Stimulated activated naive CD8-positive, alpha-beta T cell treated with anti-CD3 and anti-CD28 coated beads, Interleukin-15, Interleukin-2, amounts not matched to agents 100 ng/mL and 50 ng/mL, for 24 hours (primary cell): ENCODE data around the gene LMBR1.
"Not testable (repeated sequence)": the region's sequence is repeated elsewhere in the genome, so short reads cannot be mapped to it uniquely, and the experiment has no call there.

Source experiments
- H3K27ac Mint-ChIP-seq: one replicate; pipeline ENCODE4 v1.8.0; 2021; ENCODE audit warnings: mild to moderate bottlenecking, mixed read lengths
- H3K27me3 Mint-ChIP-seq: one replicate; pipeline ENCODE4 v1.8.0; 2021; ENCODE audit warnings: mixed read lengths
- H3K36me3 Mint-ChIP-seq: one replicate; pipeline ENCODE4 v1.8.0; 2021; ENCODE audit warnings: low read depth, mixed read lengths
- H3K4me1 Mint-ChIP-seq: one replicate; pipeline ENCODE4 v1.8.0; 2021; ENCODE audit warnings: low read depth, mixed read lengths
- H3K4me3 Mint-ChIP-seq: one replicate; pipeline ENCODE4 v1.8.0; 2021; ENCODE audit warnings: mild to moderate bottlenecking, mixed read lengths
- H3K9me3 Mint-ChIP-seq: one replicate; pipeline ENCODE4 v1.8.0; 2021; ENCODE audit warnings: mixed read lengths

The LMBR1 gene

GRCh38 chr7:156892821-156893706 lies at the start of gene LMBR1:
LMBR1 (minus strand) TSS chr7:156893183; CDS start chr7:156892993, 190 bp downstream.
- Mint-ChIP-seq H3K9me3 (no peaks in the 10 kb centered on the region), H3K27ac (peak within 1 kb of the TSS; percentile 91), H3K27me3 (no peaks in the 10 kb centered on the region), H3K4me3 (peak within 1 kb of the TSS; percentile 91), H3K36me3 (peaks cover 11% of the 10 kb centered on the region), H3K4me1 (peaks cover 59% of the 10 kb centered on the region)

GRCh38 chr7:156942708-156943090 lies 49.7 kb upstream of the LMBR1 start:
- Mint-ChIP-seq H3K9me3 (no peaks in the 10 kb centered on the region), H3K4me3 (no peak overlapping the region), H3K36me3 (no peaks in the 10 kb centered on the region), H3K4me1 (no peaks in the 10 kb centered on the region), H3K27me3 (peaks cover 37% of the 10 kb centered on the region), H3K27ac (no peak overlapping the region)

GRCh38 chr7:156941393-156942182 lies 48.6 kb upstream of the LMBR1 start:
- Mint-ChIP-seq H3K4me1 (no peaks in the 10 kb centered on the region), H3K27me3 (peaks cover 37% of the 10 kb centered on the region), H3K4me3 (no peak overlapping the region), H3K36me3 (no peaks in the 10 kb centered on the region), H3K27ac (peak overlapping the region; percentile 40), H3K9me3 (no peaks in the 10 kb centered on the region)

- Mint-ChIP-seq H3K4me1 (no peaks in the 10 kb centered on the region), H3K4me3 (no peak overlapping the region), H3K9me3 (no peaks in the 10 kb centered on the region), H3K27ac (no peak overlapping the region), H3K27me3 (peaks cover 31% of the 10 kb centered on the region), H3K36me3 (no peaks in the 10 kb centered on the region)
Measured at GRCh38 chr7:156940421-156941122, 47.6 kb upstream of the LMBR1 start.

- peaks cover 12% of the 10 kb centered on the region for H3K27me3 Mint-ChIP-seq
- H3K4me1 Mint-ChIP-seq, H3K9me3 Mint-ChIP-seq, H3K27ac Mint-ChIP-seq, H3K36me3 Mint-ChIP-seq, H3K4me3 Mint-ChIP-seq: not testable (repeated sequence)
Measured at GRCh38 chr7:156936766-156937165, 43.8 kb upstream of the LMBR1 start.

- H3K4me3 Mint-ChIP-seq = no peak overlapping the region
- no peaks in the 10 kb centered on the region for H3K36me3 Mint-ChIP-seq
- H3K27ac Mint-ChIP-seq = no peak overlapping the region
- peaks cover 6% of the 10 kb centered on the region for H3K4me1 Mint-ChIP-seq
- no peaks in the 10 kb centered on the region for H3K9me3 Mint-ChIP-seq
- peaks cover 22% of the 10 kb centered on the region for H3K27me3 Mint-ChIP-seq
Measured at GRCh38 chr7:156935250-156935649, 42.3 kb upstream of the LMBR1 start.

GRCh38 chr7:156932006-156932405 lies 39.0 kb upstream of the LMBR1 start:
- Mint-ChIP-seq H3K27me3 (peaks cover 32% of the 10 kb centered on the region), H3K27ac (no peak overlapping the region), H3K36me3 (no peaks in the 10 kb centered on the region), H3K4me3 (no peak overlapping the region), H3K9me3 (no peaks in the 10 kb centered on the region), H3K4me1 (peaks cover 18% of the 10 kb centered on the region)

- Mint-ChIP-seq H3K4me1 (peaks cover 18% of the 10 kb centered on the region), H3K27ac (no peak overlapping the region), H3K4me3 (no peak overlapping the region), H3K36me3 (no peaks in the 10 kb centered on the region), H3K9me3 (no peaks in the 10 kb centered on the region), H3K27me3 (peaks cover 29% of the 10 kb centered on the region)
Measured at GRCh38 chr7:156929789-156930539, 37.0 kb upstream of the LMBR1 start.

GRCh38 chr7:156928406-156928747 lies 35.4 kb upstream of the LMBR1 start:
- Mint-ChIP-seq H3K4me3 (no peak overlapping the region), H3K27ac (no peak overlapping the region), H3K9me3 (peaks cover under 1% of the 10 kb centered on the region), H3K4me1 (peaks cover 28% of the 10 kb centered on the region), H3K27me3 (peaks cover 36% of the 10 kb centered on the region), H3K36me3 (no peaks in the 10 kb centered on the region)

- Mint-ChIP-seq H3K27ac (no peak overlapping the region), H3K36me3 (no peaks in the 10 kb centered on the region), H3K4me1 (peaks cover 33% of the 10 kb centered on the region), H3K4me3 (no peak overlapping the region), H3K9me3 (peaks cover 2% of the 10 kb centered on the region), H3K27me3 (peaks cover 39% of the 10 kb centered on the region)
Measured at GRCh38 chr7:156927571-156928405, 34.8 kb upstream of the LMBR1 start.

GRCh38 chr7:156925821-156926220 lies 32.8 kb upstream of the LMBR1 start:
- peaks cover 35% of the 10 kb centered on the region for H3K27me3 Mint-ChIP-seq
- H3K27ac Mint-ChIP-seq, H3K9me3 Mint-ChIP-seq, H3K36me3 Mint-ChIP-seq, H3K4me3 Mint-ChIP-seq: not testable (repeated sequence)
- H3K4me1 Mint-ChIP-seq = peaks cover 44% of the 10 kb centered on the region

- Mint-ChIP-seq H3K27me3 (peaks cover 38% of the 10 kb centered on the region), H3K4me3 (peak overlapping the region; percentile 55), H3K4me1 (peaks cover 48% of the 10 kb centered on the region)
- not testable (repeated sequence) for H3K9me3 Mint-ChIP-seq, H3K27ac Mint-ChIP-seq, H3K36me3 Mint-ChIP-seq
Measured at GRCh38 chr7:156922304-156922703, 29.3 kb upstream of the LMBR1 start.

- H3K9me3 Mint-ChIP-seq, H3K27ac Mint-ChIP-seq, H3K4me3 Mint-ChIP-seq, H3K36me3 Mint-ChIP-seq: not testable (repeated sequence)
- H3K4me1 Mint-ChIP-seq = peaks cover 48% of the 10 kb centered on the region
- peaks cover 47% of the 10 kb centered on the region for H3K27me3 Mint-ChIP-seq
Measured at GRCh38 chr7:156920487-156921373, 27.7 kb upstream of the LMBR1 start.
